Spleen (tissue), 11 donors: ENCODE measurements around the gene DGKA. TPM values are rescaled to one million over a fixed set of nuclear protein-coding genes. Genes with fewer than 3 reads are reported as not detected.
A peak's percentile ranks its signal among the peaks of the same experiment; 100 is the strongest.

ENCODE experiments used
- DNase-seq: peaks from one replicate; pipeline ENCODE4 v3.0.0-alpha.2; 2020
- H3K27ac ChIP-seq, 8 donors: fragments of 200-600 bp; sonication (generic) in 7 of 8; 1 replicate in 4 of 8; 2 replicates in 4 of 8; pipeline versions ENCODE4 v1.5.0 to v1.8.0; 2016 to 2021; ENCODE audit warnings: inconsistent platforms in 4 of 8, mild to moderate bottlenecking in 4 of 8, moderate library complexity in 1 of 8
- H3K27me3 ChIP-seq, 7 donors: fragments of 200-600 bp; sonication (generic) in 6 of 7; replicated peaks in 1 of 7; 1 replicate in 4 of 7; 2 replicates in 3 of 7; pipeline versions ENCODE4 v1.5.0 to v1.8.0; 2016 to 2021; ENCODE audit warnings: inconsistent platforms in 3 of 7, mild to moderate bottlenecking in 1 of 7
- H3K36me3 ChIP-seq, 6 donors: fragments of 200-600 bp; sonication (generic) in 5 of 6; 1 replicate in 4 of 6; 2 replicates in 2 of 6; pipeline versions ENCODE4 v1.5.0 to v1.8.0; 2016 to 2021; ENCODE audit warnings: inconsistent platforms in 2 of 6
- H3K4me1 ChIP-seq, 6 donors: fragments of 200-600 bp; sonication (generic) in 5 of 6; 1 replicate in 3 of 6; 2 replicates in 3 of 6; pipeline versions ENCODE4 v1.5.0 to v1.8.0; 2016 to 2021; ENCODE audit warnings: inconsistent platforms in 3 of 6
- H3K4me3 ChIP-seq, 8 donors: fragments of 200-600 bp; sonication (generic) in 7 of 8; 1 replicate in 4 of 8; 2 replicates in 4 of 8; pipeline versions ENCODE4 v1.5.0 to v1.8.0; 2016 to 2021; ENCODE audit warnings: inconsistent platforms in 4 of 8, mild to moderate bottlenecking in 4 of 8, moderate library complexity in 2 of 8
- H3K9me3 ChIP-seq, 8 donors: fragments of 200-600 bp; sonication (generic) in 7 of 8; 1 replicate in 4 of 8; 2 replicates in 4 of 8; pipeline versions ENCODE4 v1.5.0 to v1.8.0; 2016 to 2021; ENCODE audit warnings: inconsistent platforms in 4 of 8
- CTCF ChIP-seq, 11 experiments: fragments of 200-600 bp in 7 of 11; fragments of 450-650 bp in 4 of 11; sonication (generic) in 4 of 11; IDR thresholded peaks in 8 of 11; conservative IDR thresholded peaks in 3 of 11; 1 replicate in 7 of 11; 2 replicates in 4 of 11; pipeline versions ENCODE4 v1.4.0 to v1.8.0; 2016 to 2021; ENCODE audit warnings: antibody characterized with exemption in 11 of 11, inconsistent platforms in 4 of 11, mild to moderate bottlenecking in 1 of 11
- POLR2A ChIP-seq, 3 donors: fragments of 450-650 bp; IDR thresholded peaks; one replicate each; pipeline ENCODE4 v1.5.1; 2017; ENCODE audit warnings: antibody characterized with exemption in 3 of 3, mild to moderate bottlenecking in 1 of 3
- POLR2AphosphoS5 ChIP-seq, 3 donors: sonication (generic); formaldehyde crosslinking; IDR thresholded peaks; one replicate each; pipeline ENCODE4 v1.5.1; 2017; ENCODE audit warnings: antibody characterized with exemption in 3 of 3
- WGBS, 5 donors: extraction: QIAGEN DNeasy Blood & Tissue Kit in 3 of 5; methylation state at CpG; one replicate each; pipeline versions ENCODE4 v1.1.5 to v1.1.7; 2013 to 2018; 5-methylcytosine and 5-hydroxymethylcytosine counted together
- intact Hi-C: fragments of 100-400 bp; cut with DNase I; formaldehyde crosslinking; loops from one replicate; pipeline ENCODE4 v1.15.0; 2023; ENCODE audit warnings: low total_unique reads
- polyA plus RNA-seq, 3 donors: library from polyadenylated mRNA; stranded (reverse); fragments of 200-250 nt; gene quantifications; one replicate each; pipeline ENCODE4 v1.2.1, GENCODE V29; 2013
- total RNA-seq, 7 donors: library from RNA; depleted of rRNA in 3 of 7; stranded (reverse); fragments of >200 nt in 3 of 7; fragmentation: NEBNext Ultra II Directional in 4 of 7; extraction: Animal tissue kit (Norgen Biotek cat#: 25700) in 4 of 7; gene quantifications; one replicate each; pipeline versions ENCODE4 v1.1.0 to v1.2.1, GENCODE V29; 2016 to 2021
- donor health status: healthy with polysubstance abuse.
- donor health status: DM: no; HTN: no; CAD: no; lungs with moderate emphysema.
- donor health status: DM: no; HTN: no; CAD: no.
- donor health status: Bipolar disorder and iron deficiency.
- donor health status: healthy.
- donor health status: DM: no; HTN: no; CAD: no.
- donor health status: DM: yes; HTN: yes; CAD: no.

DGKA gene
- total and polyA plus RNA-seq, 10 donors, result 73.8 to 261 (median 174) TPM

DNA sequence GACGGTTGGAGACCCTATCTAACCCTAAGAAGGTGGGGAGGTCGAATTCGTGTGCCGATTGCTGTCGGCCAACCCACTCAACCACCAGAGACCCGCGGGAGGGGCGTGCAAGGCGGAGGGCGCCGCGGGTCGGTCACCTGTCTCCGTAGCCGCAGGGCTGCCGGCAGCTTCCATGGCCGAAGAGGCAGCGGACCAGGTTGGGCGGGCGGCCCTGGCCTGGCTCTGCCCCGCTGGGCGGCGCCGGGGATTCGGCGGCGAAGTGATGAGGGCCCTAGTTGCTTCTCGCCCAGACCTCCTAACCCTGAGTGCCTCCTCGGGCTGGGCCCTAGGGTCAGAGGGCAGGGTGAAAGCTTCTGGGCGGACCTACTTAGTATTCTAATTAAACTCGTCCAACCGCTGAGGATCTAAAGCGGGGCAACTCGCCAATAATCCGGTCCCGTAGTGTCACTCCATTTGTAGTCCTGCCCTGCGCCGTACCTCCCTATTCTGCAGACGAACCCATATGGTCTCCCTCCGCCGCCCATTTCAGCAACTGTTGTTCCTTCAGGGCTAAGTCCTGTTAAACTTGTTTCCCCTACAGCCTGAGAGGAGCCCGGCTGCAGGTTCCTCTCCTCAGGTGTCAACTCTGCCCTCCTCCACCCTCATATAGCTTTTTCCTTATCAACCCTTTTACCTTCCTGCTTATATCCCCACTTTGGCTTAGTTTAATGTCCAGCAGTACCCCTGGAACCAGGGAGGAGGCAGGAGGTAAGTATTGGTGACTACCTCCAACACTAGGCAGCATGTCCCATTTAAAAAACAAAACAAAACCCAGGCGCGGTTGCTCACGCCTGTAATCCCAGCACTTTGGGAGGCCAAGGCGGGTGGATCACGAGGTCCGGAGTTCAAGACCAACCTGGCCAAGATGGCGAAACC lies 3.1 kb upstream of the DGKA start, which contains the start of gene PYM1:
PYM1 (minus strand) TSS at position 307 of the 915 bp plus-strand sequence; CDS start at position 174, 133 bp downstream.
- Histone ChIP-seq H3K4me3 (peak within 1 kb of the TSS; percentile 70 to 98 (median 88)), H3K27me3 (no peaks in the 10 kb centered on the region), H3K27ac (peak within 1 kb of the TSS; percentile 93 to 99 (median 96)), H3K4me1 (peaks cover 35 to 87% (median 68%) of the 10 kb centered on the region in 6 donors), H3K36me3 (peaks cover 0 to 25% (median 2%) of the 10 kb centered on the region in 6 donors), H3K9me3 (no peaks in the 10 kb centered on the region)
- peak; percentile 95 for DNase-seq
- 6 to 10% (median 7%) methylated on average over 29 to 49 of the region's 49 CpGs for WGBS, 5 donors
- TF ChIP-seq POLR2AphosphoS5 (IDR thresholded peaks at IDR 0.05), result peak; percentile 83 to 90 (median 87)
- no peak for TF ChIP-seq POLR2A (IDR thresholded peaks at IDR 0.05)
- intact Hi-C loops, result loop anchor here (5.0 kb wide), 1 partner anchor 96 kb away; no protein-coding TSS in a partner anchor

GRCh38 chr12:55929306-55929791 lies 1.6 kb upstream of the DGKA start:
- Histone ChIP-seq H3K4me3 (peak overlapping the region in 6 of 8 donors; percentile 2 to 98 (median 82)), H3K9me3 (no peaks in the 10 kb centered on the region), H3K4me1 (peaks cover 43 to 87% (median 79%) of the 10 kb centered on the region in 6 donors), H3K27ac (peak overlapping the region; percentile 93 to 99 (median 96)), H3K27me3 (no peaks in the 10 kb centered on the region), H3K36me3 (peaks cover 0 to 10% (median 0%) of the 10 kb centered on the region in 6 donors)
- TF ChIP-seq POLR2AphosphoS5 (IDR thresholded peaks at IDR 0.05), result peak; percentile 12 to 89 (median 79)
- peak in 1 of 3 donors; percentile 4 for TF ChIP-seq POLR2A (IDR thresholded peaks at IDR 0.05)
- no peak for TF ChIP-seq CTCF (IDR thresholded peaks at IDR 0.05 in 8 of 11, conservative IDR thresholded peaks at IDR 0.05 in 3 of 11)
- intact Hi-C loops, result loop anchor here (5.0 kb wide), 1 partner anchor 97 kb away; no protein-coding TSS in a partner anchor
- peak; percentile 96 for DNase-seq
- 7 to 27% (median 12%) methylated on average over 8 of the region's 8 CpGs for WGBS, 5 donors

GRCh38 chr12:55931317-55931779 lies 386 bp downstream of the DGKA start:
- Histone ChIP-seq H3K27ac (peak overlapping the region; percentile 93 to 99 (median 96)), H3K4me1 (peaks cover 42 to 87% (median 74%) of the 10 kb centered on the region in 6 donors), H3K36me3 (peaks cover 0 to 18% (median 3%) of the 10 kb centered on the region in 6 donors), H3K4me3 (peak overlapping the region; percentile 60 to 98 (median 75)), H3K9me3 (no peaks in the 10 kb centered on the region), H3K27me3 (no peaks in the 10 kb centered on the region)
- 6 to 10% (median 9%) methylated on average over 10 of the region's 10 CpGs for WGBS, 5 donors
- TF ChIP-seq CTCF (IDR thresholded peaks at IDR 0.05 in 8 of 11, conservative IDR thresholded peaks at IDR 0.05 in 3 of 11), result no peak
- TF ChIP-seq POLR2AphosphoS5 (IDR thresholded peaks at IDR 0.05), result no peak
- peak in 1 of 3 donors; percentile 17 for TF ChIP-seq POLR2A (IDR thresholded peaks at IDR 0.05)
- intact Hi-C loops, result no loop called here
- DNase-seq, result no peak

GRCh38 chr12:55931780-55932550 lies 1.0 kb downstream of the DGKA start:
- Histone ChIP-seq H3K4me1 (peaks cover 43 to 88% (median 72%) of the 10 kb centered on the region in 6 donors), H3K4me3 (peak overlapping the region; percentile 60 to 98 (median 75)), H3K27ac (peak overlapping the region; percentile 93 to 99 (median 96)), H3K36me3 (peaks cover 0 to 24% (median 7%) of the 10 kb centered on the region in 6 donors), H3K27me3 (no peaks in the 10 kb centered on the region), H3K9me3 (no peaks in the 10 kb centered on the region)
- TF ChIP-seq POLR2A (IDR thresholded peaks at IDR 0.05) (no peak), CTCF (IDR thresholded peaks at IDR 0.05 in 8 of 11, conservative IDR thresholded peaks at IDR 0.05 in 3 of 11) (no peak), POLR2AphosphoS5 (IDR thresholded peaks at IDR 0.05) (peak; percentile 36 to 77 (median 72))
- 0 to 1% (median 0%) methylated on average over 10 to 60 of the region's 60 CpGs for WGBS, 5 donors
- intact Hi-C loops, result no loop called here
- peak; percentile 93 for DNase-seq
